ENCODE results near the gene VAV3.

Gene VAV3

DNA sequence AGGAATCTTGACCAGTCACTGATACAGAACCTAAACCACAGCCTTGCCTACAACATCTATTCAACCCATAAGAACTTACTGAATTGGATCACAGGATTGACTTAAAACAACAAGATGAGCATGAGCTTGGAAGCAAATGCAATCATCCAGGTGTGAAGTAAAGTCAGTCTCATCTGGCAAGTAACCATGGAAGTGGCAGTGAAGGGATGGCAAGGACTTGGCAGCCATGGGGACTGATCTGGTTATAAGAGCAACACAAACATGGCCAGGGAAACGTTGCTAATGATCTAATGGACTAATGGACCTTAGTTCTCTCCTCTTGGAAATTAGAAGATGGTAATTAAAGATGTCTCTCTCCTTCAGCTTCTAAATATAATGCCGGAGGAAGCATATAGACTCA is 133.1 kb downstream of the VAV3 start:
- no peak for DNase-seq

DNA sequence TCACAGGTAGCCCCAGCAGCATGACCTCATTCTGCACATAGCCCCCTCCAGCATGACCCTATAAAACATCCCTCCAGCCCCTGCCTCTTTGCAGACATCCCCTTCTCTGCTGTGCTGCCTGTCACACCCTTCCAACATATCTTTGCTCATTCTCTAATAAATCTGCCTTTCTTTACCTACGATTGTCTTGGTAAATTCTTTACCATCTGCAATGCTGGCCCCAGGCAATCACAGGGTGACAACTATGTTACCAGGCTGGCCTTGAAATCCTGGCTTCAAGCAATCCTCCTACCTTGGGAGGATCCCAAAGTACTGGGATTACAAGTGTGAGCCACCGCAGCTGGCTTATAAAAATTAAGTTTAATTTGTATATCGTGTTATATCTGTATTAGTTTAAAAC is 134.5 kb downstream of the VAV3 start:
- DNase-seq: no peak

GRCh38 chr1:107830075-107830474 is 134.9 kb downstream of the VAV3 start:
- no peak for DNase-seq

DNA sequence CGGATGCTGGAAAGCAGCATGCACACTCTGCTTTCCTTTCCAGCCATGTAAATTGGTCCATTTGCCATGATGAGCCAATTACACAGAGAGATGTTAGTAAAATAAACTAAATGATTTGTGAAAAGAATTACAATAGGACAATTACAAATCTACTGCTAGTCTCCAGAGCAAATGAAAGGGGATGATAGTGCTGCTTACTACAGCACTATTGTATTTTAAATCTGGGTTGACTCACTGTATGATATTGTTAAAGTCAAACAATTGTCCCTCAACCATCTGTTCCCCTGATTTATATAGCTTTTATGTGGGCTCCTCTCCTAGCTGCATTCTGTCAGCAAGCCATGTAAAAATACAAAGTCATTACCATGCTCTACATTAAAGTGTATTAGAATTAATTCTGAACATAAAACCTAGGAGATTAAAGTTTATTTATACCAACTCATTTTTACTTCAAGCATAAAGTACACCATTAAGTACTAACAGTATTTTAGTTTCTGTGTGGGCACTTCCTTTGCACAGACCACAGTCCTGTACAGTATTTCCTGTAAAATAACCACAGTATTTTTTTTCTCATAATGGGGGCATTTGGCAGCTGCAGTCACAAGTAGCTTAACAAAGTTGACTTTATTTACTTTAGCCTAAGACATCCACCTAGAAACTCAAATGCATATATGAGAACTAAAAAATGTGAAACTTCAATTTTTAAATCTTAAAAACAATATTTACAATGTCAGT is 135.8 kb downstream of the VAV3 start:
- no peak for DNase-seq

DNA sequence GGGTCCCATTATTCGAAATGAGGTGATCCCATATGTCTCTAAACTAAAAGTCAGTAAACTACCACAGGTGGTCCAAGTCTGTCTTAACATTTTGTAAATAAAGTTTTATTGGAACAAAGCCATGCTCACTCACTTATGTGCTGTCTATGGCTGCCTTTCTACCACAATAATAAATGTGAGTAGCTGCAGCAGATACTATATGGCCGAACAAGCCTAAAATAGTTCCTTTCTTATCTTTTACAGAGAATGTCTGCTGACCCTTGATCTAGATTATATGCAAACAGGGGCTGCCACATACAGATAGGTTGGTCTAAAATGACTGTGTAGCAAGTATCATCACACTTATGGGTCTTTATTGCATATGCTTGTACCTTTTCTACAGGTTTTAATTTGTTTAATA is 140.0 kb downstream of the VAV3 start:
- no peak for DNase-seq

DNA sequence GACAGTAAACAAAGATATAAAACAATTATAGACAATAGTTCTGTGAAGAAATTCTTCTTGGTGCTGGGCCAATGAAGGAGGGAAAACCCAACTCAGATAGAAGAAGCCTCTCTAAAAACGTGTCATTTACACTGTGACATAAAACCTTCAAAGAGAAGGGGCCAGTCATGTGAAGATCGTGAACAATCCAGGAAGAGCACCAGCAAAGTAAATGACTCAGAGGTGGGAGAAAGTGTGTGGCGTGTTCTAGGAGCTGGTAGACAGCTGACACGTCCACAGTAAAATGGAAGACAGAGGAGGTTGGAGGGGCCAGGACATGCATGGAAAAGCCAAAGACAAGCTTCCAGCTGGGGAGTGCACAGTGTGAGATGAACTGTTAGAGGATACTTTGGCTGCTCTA is 143.6 kb downstream of the VAV3 start:
- DNase-seq: no peak

GRCh38 chr1:107820801-107821200 is 144.2 kb downstream of the VAV3 start:
- no peak for DNase-seq

DNA sequence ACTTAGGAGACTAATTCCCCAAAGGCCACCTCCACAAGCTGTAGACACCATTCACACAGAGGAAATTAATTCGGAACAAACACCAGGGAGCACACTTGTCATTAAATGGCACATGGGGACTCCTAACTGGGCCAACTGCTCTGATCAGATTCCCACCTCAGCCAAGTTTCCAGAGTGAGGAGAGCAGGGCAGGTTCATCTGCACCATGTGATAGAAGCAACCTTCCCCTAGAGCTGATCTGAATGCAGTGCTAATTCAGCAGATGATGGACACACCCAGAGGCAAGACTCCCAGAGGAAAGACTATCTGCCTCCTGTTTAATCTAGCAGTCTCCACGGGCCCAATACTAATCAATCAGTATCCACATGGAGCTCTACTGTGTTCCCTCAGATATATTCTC is 147.0 kb downstream of the VAV3 start:
- no peak for DNase-seq

DNA sequence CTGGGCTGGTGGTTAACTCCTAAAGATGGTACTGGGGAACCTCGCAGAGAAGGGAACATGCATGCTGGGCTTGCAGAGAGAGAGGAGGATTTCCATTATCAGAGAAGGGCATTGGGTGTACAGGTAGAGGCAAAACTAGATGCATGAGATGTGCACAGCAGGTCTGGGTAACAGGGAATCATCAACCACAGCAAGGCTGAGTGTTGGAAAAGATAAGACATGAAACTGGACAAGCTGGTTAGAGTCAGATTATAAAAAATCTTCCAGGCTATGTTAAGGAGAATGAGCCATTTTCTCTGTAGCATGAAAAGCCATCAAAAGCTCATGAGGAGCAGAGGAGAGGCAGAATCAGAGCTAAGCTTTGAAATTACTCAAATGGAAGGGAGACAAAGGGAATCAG is 147.8 kb downstream of the VAV3 start:
- DNase-seq: no peak

DNA sequence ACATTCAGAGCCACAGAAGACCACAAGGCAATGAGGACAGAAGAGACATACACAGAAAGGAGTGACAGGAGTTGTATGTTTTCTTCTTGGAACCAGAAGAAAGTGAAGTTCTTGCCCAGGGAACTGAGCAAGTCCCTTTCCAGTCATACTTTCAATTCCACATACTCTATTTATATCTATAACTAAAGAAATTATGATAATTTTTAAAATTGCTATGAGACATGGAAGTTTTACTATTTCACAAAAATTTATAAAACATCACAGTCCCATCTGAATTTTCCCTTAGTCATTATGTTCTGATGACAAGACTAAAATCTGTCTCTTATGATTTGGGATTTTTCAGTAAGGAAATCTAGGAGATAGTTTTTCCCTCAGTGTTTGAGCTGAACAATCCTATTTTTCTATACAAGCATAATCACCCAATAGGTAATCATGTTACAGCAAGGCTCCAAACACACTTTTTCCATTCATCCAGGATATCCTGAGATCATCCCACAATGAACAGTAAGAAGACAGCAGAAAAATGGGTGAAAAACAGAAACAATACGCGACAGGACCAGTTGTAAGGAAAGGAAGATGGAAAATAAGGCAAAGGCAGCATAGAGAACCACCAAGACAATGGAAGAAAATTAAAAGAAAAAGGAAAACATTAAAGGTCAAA is 154.6 kb downstream of the VAV3 start:
- no peak for DNase-seq

DNA sequence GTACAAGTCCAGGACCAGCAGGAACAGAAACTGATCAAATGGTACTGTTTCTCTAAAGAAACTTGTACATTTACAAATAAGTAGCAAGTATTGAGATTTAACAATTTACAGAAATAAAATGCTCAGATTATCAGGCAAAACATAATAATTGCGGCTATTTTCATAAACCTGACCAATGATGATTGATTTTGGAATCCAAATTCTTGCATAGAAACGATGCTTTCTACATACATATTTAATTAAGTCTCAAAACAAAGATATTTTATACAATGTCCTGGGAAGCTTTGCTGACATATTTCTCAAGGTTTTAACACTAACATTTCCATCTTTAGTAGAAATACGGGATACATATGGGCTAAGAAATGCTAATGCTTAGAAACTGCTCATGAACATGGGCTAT is 157.1 kb downstream of the VAV3 start:
- DNase-seq: no peak

GRCh38 chr1:107807405-107807804 is 157.6 kb downstream of the VAV3 start:
- no peak for DNase-seq

- DNase-seq: no peak
Observed at GRCh38 chr1:107806902-107807301, 158.1 kb downstream of the VAV3 start.

DNA sequence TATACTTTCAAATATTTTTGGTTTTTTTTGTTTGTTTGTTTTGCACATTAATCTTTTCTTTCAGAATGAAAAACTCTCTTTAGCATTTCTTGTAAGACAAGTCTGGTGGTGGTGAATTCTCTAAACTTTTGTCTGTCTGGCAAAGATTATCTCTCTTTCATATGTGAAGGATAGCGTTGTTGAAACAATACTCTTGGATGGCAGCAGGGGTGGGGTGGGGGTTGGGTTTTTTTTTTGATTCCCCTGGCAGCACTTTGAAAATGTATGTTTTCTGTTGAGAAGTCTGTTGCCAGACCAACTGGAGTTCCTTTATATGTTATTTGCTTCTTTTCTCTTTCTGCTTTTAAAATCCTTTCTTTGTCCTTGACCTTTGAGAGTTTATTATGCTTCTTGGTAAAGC is 160.2 kb downstream of the VAV3 start:
- no peak for DNase-seq

- no peak for DNase-seq
Observed at GRCh38 chr1:107804134-107804533, 160.8 kb downstream of the VAV3 start.

DNA sequence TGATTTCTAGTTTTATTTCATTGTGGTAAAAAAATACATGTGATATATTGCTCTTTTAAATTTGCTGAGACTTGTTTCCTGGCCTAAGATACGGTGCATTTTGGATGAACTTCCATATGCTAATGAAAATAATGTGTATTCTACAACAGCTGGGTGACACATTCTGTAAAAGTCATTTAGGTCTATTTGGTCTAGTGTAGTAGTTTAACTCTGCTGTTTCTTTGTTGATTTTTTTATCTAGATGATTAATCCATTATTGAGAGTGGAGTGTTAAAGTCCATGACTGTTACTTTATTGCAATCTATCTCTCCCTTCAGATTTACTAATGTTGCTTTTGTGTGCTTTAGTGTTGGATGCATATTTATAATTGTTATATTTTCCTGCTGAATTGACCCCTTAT is 161.4 kb downstream of the VAV3 start:
- no peak for DNase-seq

- no peak for DNase-seq
Observed at GRCh38 chr1:107802654-107803053, 162.3 kb downstream of the VAV3 start.

DNA sequence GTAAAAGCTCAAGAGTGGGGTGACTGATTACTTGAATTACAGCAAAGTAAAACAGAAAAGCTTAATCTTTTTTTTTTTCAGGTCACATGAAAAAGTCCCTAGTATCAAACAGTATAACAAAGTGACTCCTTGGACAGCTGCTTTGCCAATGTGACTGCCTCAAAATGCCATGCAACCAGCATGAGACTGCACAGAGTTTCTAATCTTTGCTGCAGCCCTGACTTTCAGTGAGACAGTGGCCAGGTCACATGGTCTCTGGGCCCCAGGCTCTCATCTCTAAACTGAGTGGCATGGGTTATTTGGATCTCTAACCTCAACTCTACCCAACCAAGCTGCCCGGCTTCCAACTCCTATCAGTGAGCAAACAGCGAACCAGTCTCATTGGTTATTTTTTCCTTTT is 169.0 kb downstream of the VAV3 start:
- DNase-seq: no peak

- DNase-seq: no peak
Observed at GRCh38 chr1:107795441-107795840, 169.5 kb downstream of the VAV3 start.

DNA sequence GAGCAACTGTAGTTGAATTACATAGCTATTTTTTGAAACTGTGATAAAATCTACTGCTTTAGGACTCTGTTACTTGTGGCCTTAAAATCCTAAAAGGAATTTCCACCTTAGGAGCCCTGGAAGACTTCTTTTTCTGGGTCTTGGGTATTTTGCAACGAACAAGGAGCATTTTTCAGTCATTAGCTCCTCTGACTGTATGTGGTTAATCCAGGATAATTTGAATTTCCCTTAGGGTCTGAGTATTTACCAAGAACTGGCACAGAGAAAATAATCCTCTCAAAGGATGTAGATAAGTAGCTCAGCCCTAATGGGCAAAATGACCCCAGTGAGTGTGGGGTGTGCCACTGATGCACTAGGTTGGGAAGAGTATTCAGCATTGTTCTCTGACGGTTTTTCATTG is 170.4 kb downstream of the VAV3 start:
- no peak for DNase-seq

- DNase-seq: no peak
Observed at GRCh38 chr1:107793896-107794453, 171.0 kb downstream of the VAV3 start.

DNA sequence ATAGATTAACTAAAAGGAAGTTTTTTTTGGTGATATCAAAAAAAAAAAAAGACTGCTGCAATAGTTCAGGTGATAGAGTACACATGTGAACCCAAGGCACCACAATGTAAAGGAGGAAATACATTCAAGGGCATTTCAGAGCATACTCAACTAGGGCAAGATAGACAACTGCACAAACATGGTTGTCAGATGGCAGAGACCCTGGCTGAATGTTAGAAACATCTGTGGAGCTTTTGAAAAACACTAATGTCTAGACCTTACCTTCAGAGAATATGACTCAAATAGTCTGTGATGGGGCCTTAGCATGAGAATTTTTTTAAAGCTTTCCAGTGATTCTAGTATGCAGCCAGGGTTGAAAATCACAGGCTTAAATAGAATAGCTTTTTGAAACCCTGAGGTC is 173.6 kb downstream of the VAV3 start:
- DNase-seq: no peak

- DNase-seq: no peak
Observed at GRCh38 chr1:107789817-107790524, 175.0 kb downstream of the VAV3 start.

Data from effector CD4-positive, alpha-beta T cell (primary cell).